ENCODE results near the gene PCDHB5.
"Not testable (repeated sequence)": the region's sequence is repeated elsewhere in the genome, so short reads cannot be mapped to it uniquely, and the experiment has no call there.

GRCh38 chr5:141123396-141124135 is 11.4 kb upstream of the PCDHB5 start:
- not testable (repeated sequence) for TF ChIP-seq RAD21 (conservative IDR thresholded peaks at IDR 0.05 in 1 of 2, IDR thresholded peaks at IDR 0.05 in 1 of 2); POLR2A (IDR thresholded peaks at IDR 0.05; ENCODE audit: low read length); FOSL2 (IDR thresholded peaks at IDR 0.05); FOSL2 (CRISPR knock-in tag; IDR thresholded peaks at IDR 0.05); HMGXB4 (CRISPR knock-in tag; IDR thresholded peaks at IDR 0.05; ENCODE audit: borderline replicate concordance); MAX (IDR thresholded peaks at IDR 0.05); PHF8 (IDR thresholded peaks at IDR 0.05; ENCODE audit: borderline replicate concordance, low read depth); NR3C1 (IDR thresholded peaks at IDR 0.05); BHLHE40 (IDR thresholded peaks at IDR 0.05; ENCODE audit: low read depth, low read length); RNF2 (IDR thresholded peaks at IDR 0.05; ENCODE audit: borderline replicate concordance, low read depth); CTCF (IDR thresholded peaks at IDR 0.05); ELK1 (IDR thresholded peaks at IDR 0.05; ENCODE audit: low read depth, low read length); JUN (IDR thresholded peaks at IDR 0.05)
- TF ChIP-seq, protein P1, sequence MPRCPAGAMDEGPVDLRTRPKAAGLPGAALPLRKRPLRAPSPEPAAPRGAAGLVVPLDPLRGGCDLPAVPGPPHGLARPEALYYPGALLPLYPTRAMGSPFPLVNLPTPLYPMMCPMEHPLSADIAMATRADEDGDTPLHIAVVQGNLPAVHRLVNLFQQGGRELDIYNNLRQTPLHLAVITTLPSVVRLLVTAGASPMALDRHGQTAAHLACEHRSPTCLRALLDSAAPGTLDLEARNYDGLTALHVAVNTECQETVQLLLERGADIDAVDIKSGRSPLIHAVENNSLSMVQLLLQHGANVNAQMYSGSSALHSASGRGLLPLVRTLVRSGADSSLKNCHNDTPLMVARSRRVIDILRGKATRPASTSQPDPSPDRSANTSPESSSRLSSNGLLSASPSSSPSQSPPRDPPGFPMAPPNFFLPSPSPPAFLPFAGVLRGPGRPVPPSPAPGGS (IDR thresholded peaks at IDR 0.05): not testable (repeated sequence)
- TF ChIP-seq, protein P2, sequence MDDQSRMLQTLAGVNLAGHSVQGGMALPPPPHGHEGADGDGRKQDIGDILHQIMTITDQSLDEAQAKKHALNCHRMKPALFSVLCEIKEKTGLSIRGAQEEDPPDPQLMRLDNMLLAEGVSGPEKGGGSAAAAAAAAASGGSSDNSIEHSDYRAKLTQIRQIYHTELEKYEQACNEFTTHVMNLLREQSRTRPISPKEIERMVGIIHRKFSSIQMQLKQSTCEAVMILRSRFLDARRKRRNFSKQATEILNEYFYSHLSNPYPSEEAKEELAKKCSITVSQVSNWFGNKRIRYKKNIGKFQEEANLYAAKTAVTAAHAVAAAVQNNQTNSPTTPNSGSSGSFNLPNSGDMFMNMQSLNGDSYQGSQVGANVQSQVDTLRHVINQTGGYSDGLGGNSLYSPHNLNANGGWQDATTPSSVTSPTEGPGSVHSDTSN (IDR thresholded peaks at IDR 0.05): not testable (repeated sequence)
